HL-60 (cell line): ENCODE results near the gene SPINT1.

Experiments used
- CTCF ChIP-seq: IDR thresholded peaks from one replicate; pipeline ENCODE4 v1.5.1; 2011; ENCODE audit warnings: low read length, control low read depth, inconsistent platforms; ENCODE audit not compliant: insufficient read depth
- GABPA ChIP-seq: IDR thresholded peaks from 2 replicates; pipeline ENCODE4 v1.6.1; 2012; ENCODE audit warnings: low read depth
- POLR2AphosphoS5 ChIP-seq: IDR thresholded peaks from 2 replicates; pipeline ENCODE4 v1.6.1; 2012; ENCODE audit warnings: low read depth

- TF ChIP-seq GABPA (no peak), POLR2AphosphoS5 (no peak), CTCF (no peak)
These were observed 19.9 kb downstream of the SPINT1 start for GRCh38 chr15:40863660-40864270.
